HS-27A (cell line): Measurements from ENCODE around the gene OBSCN.

Experiments used
- DNase-seq: peaks from one replicate; pipeline ENCODE4 v3.0.0-alpha.2; 2012; ENCODE audit warnings: low read depth, missing footprints

Gene OBSCN

GRCh38 chr1:228308085-228308601 lies 100.3 kb downstream of the OBSCN start:
- no peak for DNase-seq

GRCh38 chr1:228308628-228309325 lies 100.9 kb downstream of the OBSCN start:
- no peak for DNase-seq

- DNase-seq = no peak
Observed at GRCh38 chr1:228309326-228310067, 101.7 kb downstream of the OBSCN start.

GRCh38 chr1:228310162-228310792 lies 102.4 kb downstream of the OBSCN start:
- no peak for DNase-seq

- DNase-seq = no peak
Observed at GRCh38 chr1:228311091-228311490, 103.2 kb downstream of the OBSCN start.

GRCh38 chr1:228312136-228312764 lies 104.4 kb downstream of the OBSCN start:
- DNase-seq = no peak

- DNase-seq = no peak
Observed at GRCh38 chr1:228313536-228314277, 105.9 kb downstream of the OBSCN start.

- no peak for DNase-seq
Observed at GRCh38 chr1:228314315-228314657, 106.4 kb downstream of the OBSCN start.

GRCh38 chr1:228314658-228315483 lies 107.0 kb downstream of the OBSCN start:
- DNase-seq = no peak

- DNase-seq = no peak
Observed at GRCh38 chr1:228315484-228315944, 107.7 kb downstream of the OBSCN start.

- DNase-seq = no peak
Observed at GRCh38 chr1:228315945-228316588, 108.2 kb downstream of the OBSCN start.

- DNase-seq = no peak
Observed at GRCh38 chr1:228316589-228317387, 108.9 kb downstream of the OBSCN start.

GRCh38 chr1:228317411-228317828 lies 109.6 kb downstream of the OBSCN start:
- no peak for DNase-seq

GRCh38 chr1:228317891-228318810 lies 110.3 kb downstream of the OBSCN start:
- no peak for DNase-seq

GRCh38 chr1:228318823-228319241 lies 111.0 kb downstream of the OBSCN start:
- DNase-seq = no peak

- no peak for DNase-seq
Observed at GRCh38 chr1:228319352-228320088, 111.7 kb downstream of the OBSCN start.

GRCh38 chr1:228320394-228320793 lies 112.5 kb downstream of the OBSCN start:
- DNase-seq = no peak

GRCh38 chr1:228321435-228321834 lies 113.6 kb downstream of the OBSCN start:
- no peak for DNase-seq
